ENCODE data around the gene IRF2BP2. TPM values are rescaled to one million over a fixed set of nuclear protein-coding genes. Genes with fewer than 3 reads are reported as not detected.

The IRF2BP2 gene
- total and polyA plus RNA-seq, 2 of the 13 experiments (the other 11 are each of a cell fraction or from before 2014, with no cell fraction given) = 140 to 147 TPM

GRCh38 chr1:234611847-234612351, 1.9 kb upstream of the IRF2BP2 start (continued):
- no peak for TF ChIP-seq SNAPC4 (CRISPR knock-in tag; IDR thresholded peaks at IDR 0.05)
- no peak for TF ChIP-seq EHMT2 (IDR thresholded peaks at IDR 0.05; ENCODE audit: borderline replicate concordance, low read depth, low read length)
- no peak for TF ChIP-seq ZNF678 (CRISPR knock-in tag; IDR thresholded peaks at IDR 0.05)
- TF ChIP-seq ZNF414 (CRISPR knock-in tag; IDR thresholded peaks at IDR 0.05) = no peak
- no peak for TF ChIP-seq ZSCAN25 (CRISPR knock-in tag; IDR thresholded peaks at IDR 0.05)
- TF ChIP-seq RNF2 (conservative IDR thresholded peaks at IDR 0.05; ENCODE audit: low read depth) = no peak
- TF ChIP-seq SAP130 (CRISPR knock-in tag; IDR thresholded peaks at IDR 0.05; ENCODE audit: low read depth) = no peak; the same call in 1 of the 2 replicates
- TF ChIP-seq, protein P1, sequence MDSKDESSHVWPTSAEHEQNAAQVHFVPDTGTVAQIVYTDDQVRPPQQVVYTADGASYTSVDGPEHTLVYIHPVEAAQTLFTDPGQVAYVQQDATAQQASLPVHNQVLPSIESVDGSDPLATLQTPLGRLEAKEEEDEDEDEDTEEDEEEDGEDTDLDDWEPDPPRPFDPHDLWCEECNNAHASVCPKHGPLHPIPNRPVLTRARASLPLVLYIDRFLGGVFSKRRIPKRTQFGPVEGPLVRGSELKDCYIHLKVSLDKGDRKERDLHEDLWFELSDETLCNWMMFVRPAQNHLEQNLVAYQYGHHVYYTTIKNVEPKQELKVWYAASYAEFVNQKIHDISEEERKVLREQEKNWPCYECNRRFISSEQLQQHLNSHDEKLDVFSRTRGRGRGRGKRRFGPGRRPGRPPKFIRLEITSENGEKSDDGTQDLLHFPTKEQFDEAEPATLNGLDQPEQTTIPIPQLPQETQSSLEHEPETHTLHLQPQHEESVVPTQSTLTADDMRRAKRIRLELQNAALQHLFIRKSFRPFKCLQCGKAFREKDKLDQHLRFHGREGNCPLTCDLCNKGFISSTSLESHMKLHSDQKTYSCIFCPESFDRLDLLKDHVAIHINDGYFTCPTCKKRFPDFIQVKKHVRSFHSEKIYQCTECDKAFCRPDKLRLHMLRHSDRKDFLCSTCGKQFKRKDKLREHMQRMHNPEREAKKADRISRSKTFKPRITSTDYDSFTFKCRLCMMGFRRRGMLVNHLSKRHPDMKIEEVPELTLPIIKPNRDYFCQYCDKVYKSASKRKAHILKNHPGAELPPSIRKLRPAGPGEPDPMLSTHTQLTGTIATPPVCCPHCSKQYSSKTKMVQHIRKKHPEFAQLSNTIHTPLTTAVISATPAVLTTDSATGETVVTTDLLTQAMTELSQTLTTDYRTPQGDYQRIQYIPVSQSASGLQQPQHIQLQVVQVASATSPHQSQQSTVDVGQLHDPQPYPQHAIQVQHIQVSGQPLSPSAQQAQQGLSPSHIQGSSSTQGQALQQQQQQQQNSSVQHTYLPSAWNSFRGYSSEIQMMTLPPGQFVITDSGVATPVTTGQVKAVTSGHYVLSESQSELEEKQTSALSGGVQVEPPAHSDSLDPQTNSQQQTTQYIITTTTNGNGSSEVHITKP (CRISPR knock-in tag; IDR thresholded peaks at IDR 0.05; ENCODE audit: low read depth) = no peak
- TF ChIP-seq ZBTB7A (CRISPR knock-in tag; IDR thresholded peaks at IDR 0.05) = peak; percentile 64
- TF ChIP-seq ZNF143 (CRISPR knock-in tag; IDR thresholded peaks at IDR 0.05) = no peak
- TF ChIP-seq ZNF251 (CRISPR knock-in tag; IDR thresholded peaks at IDR 0.05) = no peak
- no peak for TF ChIP-seq TERF1 (CRISPR knock-in tag; IDR thresholded peaks at IDR 0.05)
- no peak for TF ChIP-seq HOMEZ (CRISPR knock-in tag; IDR thresholded peaks at IDR 0.05; ENCODE audit: low read depth)

Data from HepG2 (cell line).